NOMO-1 treated with DMSO at 0.1 percent for 48 hours (cell line): ENCODE measurements around the gene FOXD1.
A peak's percentile ranks its signal among the peaks of the same experiment; 100 is the strongest.

Experiments
- DNase-seq: peaks from one replicate; lab custom pipeline; 2025; ENCODE audit not compliant: unreplicated experiment; lab: John Stamatoyannopoulos, UW

Gene FOXD1

DNA sequence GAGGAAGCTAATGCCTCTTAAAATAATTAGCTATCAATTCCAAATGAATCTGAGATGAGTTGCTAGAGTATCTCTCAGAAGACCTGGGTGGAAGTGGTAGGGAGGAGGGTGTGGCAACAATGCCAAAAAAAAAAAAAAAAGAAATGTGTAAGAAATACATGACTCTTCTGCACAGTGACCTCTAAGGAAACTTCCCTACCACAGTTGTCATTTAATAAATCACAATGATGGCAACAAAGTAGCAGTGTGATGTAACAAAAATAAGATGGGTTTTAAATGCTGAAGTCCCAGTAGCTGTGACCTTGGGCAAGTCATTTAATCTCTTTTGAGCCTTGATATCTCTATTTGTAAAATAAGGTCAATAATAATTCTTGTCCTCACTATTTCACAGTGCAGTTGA, 7.2 kb downstream of the FOXD1 start:
- DNase-seq, result peak; percentile 27

DNA sequence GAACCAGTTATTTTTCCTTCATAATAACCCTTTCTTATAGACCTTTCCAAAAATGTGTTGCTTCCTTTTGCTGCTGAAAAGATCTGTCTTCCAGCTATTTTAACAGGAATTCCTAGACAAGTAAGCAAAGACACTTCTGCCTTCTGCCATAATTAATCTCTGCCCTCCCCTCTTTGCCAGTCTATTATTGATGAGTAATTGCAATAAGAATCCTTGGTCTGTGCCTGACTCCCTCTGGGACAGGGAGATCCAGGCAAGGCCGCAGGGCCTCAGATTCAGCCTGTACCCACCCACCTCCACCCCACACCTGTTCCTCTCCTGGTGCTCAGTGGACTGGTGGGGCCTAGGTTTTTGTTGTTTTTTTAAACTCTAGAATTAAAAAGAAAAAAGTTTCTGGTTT, 8.3 kb downstream of the FOXD1 start:
- no peak for DNase-seq

- DNase-seq, result no peak
Measured at GRCh38 chr5:73438645-73439470, 9.7 kb downstream of the FOXD1 start.

DNA sequence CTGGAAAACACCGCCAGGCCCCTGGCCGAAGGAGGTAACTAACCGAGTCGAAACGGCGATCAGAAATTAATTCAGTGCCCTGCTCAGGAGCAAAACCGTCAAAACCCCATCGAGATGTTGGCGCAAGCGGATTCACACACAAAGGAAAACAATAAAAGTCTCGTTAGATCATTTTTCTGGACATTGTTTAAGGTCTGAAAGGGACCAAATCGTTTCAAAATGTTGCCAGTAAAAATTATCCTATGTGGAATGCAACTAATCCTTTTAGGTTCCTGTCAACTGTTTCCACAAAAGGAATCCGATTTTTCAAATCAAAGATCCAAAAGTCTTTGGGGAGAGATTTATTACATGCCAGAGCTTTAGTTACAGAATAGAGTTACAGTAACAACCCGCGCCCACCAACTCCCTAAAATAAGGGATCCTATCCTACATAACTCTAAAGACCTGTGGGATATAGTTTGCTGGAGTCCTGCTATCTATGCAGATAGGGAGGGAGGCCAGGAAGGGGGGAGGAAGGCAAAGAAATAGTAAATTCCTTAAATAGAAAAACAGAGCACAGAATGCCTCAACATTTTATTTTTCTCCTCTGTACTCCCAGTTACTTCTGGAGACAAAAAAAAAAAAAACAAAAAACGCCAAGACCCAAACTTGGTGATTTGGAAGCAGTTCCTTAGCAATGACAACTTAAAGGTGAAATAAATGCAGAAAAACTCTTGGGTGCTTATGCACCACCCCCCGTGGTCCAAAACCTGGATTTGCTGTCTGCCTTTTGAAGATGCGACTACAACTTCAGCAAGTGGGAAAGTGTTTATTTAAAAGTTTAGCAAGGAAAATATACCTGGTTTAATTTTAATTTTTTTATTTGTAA, 10.6 kb downstream of the FOXD1 start:
- DNase-seq, result no peak

- DNase-seq, result no peak
Measured at GRCh38 chr5:73437101-73437776, 11.3 kb downstream of the FOXD1 start.

DNA sequence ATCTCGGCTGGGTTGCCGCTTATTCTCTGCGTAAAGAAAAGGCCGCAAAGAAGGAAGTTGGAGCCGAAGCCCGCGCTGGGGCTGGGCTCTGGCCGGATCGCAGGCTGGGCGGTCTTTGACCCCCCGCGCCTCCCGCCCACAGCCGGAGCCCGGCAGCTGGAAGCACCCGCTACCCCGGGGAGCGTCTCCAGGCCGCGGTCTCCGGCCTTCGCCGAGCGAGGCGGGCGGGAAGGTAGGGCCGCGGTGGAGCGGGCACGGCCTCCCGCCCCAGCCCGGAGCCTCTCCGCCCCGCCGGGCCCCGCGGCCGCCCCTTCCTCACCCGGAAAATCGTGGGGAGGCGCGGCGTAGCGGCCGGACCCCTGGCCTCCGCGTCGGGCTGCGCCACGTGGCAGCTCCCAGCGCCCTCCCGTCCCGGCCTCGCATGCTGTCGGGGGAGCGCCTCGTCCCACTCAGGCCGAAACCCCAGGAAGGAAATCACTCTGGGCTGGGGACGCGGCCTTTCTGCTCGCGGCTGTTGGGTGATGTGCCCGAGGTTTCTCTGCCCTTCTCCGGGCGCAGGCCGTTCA, 12.0 kb downstream of the FOXD1 start:
- peak; percentile 10 for DNase-seq

GRCh38 chr5:73435759-73436534, 12.6 kb downstream of the FOXD1 start:
- no peak for DNase-seq

GRCh38 chr5:73434907-73435306, 13.7 kb downstream of the FOXD1 start:
- no peak for DNase-seq

DNA sequence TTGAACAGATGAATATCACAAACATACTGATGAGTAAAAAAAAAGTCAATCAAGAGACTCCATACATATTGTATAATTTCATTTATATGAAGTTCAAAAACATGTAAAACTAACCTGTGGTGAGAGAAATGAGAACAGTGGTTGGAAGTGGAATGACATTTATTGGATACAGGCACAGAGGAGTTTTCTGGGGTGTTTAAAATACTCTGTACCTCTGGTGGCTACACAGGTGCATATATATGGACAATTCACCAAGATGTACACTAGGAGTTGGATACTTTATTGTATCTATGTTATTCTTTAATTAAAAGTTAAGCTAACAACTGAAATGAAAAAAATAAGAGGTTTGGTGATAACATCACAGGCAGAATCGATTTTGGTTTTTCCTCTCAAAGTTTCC, 14.1 kb downstream of the FOXD1 start:
- DNase-seq, result no peak

DNA sequence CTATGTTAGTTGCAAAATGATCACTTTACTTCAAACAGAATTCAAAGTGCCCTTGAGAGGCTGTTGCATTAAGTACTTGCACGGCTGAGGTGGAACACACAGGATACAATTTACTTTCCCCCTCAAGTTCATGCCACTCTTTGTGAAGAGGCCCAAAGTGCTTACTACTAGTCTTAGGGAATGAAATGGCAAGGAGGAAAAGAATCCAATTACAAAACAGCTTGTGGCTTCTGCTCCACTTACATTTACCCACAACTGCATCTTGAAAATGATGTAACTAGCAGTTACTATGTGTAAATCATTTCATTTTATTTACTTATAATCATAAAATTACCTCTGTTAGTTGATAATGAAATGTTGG, 14.6 kb downstream of the FOXD1 start:
- no peak for DNase-seq

DNA sequence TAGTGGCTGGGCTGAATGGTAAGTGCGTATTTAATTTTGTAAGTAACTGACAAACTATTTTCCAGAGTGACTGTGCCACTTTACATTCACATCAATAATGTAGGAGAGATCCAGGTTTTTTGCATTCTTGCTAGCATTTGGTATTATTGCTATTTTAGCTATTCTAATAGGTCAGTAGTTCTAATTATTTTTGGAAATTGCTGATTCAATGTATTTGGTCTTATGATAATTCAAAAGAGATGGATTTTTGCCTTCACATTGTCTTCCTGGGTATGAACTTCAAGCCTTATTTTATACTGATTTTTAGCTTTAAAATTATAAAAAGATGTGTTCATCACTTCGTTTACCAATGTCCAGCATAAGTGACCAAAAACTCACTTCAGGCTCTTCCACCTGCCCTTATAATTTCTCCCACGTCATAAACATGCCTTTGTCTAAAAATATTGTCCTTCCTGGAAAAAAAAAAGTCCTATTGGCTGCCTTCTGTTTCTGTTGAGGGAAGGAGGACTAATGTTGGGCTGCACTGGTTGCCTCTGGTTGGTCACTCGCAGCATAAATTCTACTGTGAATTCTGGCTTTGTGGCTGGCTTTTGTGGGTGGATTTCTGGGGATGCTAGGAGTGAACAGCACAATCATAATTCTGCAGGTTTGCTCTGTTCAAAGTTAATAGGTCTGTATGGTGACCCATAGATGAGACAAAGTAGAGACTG, 15.2 kb downstream of the FOXD1 start:
- no peak for DNase-seq

GRCh38 chr5:73431204-73431851, 17.2 kb downstream of the FOXD1 start:
- no peak for DNase-seq

DNA sequence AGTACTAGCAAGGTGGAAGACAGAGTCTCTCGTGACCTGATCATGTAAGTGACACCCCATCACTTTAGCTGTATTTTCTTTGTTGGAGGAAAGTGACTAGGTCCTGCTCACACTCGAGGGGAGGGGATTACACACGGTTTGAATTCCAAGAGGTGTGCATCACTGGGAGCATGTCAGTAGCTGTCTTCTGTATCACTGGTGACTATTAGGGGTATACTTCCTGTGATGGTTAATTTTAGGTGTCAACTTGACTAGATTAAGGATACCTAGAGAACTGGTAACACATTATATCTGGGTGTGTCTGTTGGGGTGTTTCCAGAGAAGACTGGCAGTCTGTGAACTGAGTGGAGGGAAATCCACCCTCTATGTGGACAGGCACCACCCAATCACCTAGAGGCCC, 22.5 kb downstream of the FOXD1 start:
- DNase-seq, result no peak

- DNase-seq, result no peak
Measured at GRCh38 chr5:73424556-73424977, 24.0 kb downstream of the FOXD1 start.

GRCh38 chr5:73422164-73422563, 26.4 kb downstream of the FOXD1 start:
- no peak for DNase-seq

- DNase-seq, result peak; percentile 37
Measured at GRCh38 chr5:73420666-73421065, 27.9 kb downstream of the FOXD1 start.

DNA sequence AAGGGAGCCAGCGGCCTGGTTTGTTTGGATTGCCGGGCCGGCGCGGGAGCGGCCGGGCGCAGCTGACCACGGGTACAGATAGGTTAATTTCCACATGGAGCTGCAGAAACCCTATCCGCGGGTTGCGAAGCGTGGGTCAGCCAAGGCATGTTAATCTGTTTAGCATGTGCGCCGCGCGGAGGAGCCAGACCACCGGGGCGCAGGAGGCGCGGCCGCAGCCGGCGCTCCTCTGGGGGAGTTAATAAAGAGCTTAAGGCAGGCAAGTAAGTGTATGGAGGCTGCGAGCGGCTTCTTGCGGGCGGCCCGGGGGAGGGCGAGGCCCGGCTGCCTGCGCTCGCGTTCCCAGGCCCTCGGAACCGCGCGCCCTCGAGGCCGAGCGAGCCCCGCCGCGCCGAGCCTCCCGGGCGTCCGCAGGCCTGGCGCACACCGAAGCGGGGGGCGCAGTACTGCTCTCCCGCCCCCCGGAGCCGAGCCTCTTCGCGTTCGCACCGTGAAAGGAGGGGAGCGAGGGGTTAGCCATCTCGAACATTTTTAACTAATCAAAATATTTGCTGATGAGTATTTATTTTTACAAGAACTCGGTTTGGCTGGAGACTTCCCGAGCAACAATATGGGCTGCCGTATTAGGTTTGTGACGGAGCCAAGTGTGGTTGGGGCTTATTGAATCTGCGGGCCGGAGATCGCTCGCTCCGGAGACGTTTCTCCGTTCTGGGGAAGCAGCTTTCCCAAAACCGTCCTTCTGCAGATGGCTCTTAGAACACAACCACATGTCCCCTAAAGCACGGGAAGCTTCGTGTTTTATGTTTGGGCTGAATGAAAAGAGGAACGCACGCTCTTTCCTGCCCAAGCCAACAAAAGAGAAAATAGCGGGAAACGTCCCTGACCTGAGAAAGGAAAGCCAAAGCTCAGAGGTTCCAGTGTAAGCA, 28.8 kb downstream of the FOXD1 start:
- DNase-seq, result no peak

DNA sequence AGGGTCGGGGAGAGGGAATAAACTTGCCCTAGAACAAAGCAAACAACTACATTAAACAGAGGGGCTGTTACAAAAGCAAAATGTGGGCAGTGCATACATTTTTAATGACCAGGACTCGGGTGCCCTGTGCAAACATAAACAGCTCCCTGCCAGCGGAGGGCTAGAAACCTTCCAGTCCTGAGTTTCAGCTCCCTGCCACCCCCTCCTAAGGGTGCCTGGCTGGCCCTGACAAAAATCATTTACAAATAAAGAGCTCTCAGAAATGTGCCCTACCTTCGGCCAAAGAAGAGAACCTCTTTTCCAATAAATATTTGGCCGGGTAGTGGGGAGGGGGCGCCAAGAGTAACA, 29.5 kb downstream of the FOXD1 start:
- DNase-seq, result no peak
